Measurements from ENCODE around the gene HK3.

HK3 gene

DNA sequence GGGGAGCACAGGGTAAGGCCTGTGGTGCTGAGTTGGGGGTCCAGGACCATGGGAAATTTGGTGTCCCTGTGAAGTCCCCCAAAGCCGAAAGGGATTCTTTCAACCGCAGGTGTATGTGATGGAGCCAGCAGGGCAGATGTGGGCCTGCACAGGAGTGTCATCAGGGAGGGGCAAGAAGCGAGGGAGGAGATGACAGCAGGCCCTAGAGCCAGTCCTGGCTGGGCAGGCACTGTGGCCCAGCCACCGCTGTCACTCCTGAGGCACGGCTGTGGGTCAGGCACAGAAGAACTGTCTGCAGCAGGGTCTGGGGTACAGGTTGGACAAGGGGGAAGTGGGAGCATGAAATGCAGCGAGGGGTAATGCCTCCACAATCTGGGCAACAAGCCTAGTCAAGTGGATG is 4.8 kb downstream of the HK3 start:
- ChIA-PET CTCF (no interaction called here), POLR2A (no interaction called here)
- TF ChIP-seq FOXM1 (IDR thresholded peaks at IDR 0.05; ENCODE audit: borderline replicate concordance) (no peak), CTBP1 (IDR thresholded peaks at IDR 0.05; ENCODE audit: borderline replicate concordance) (no peak), NFRKB (IDR thresholded peaks at IDR 0.05) (no peak), HDGF (IDR thresholded peaks at IDR 0.05; ENCODE audit: borderline replicate concordance) (no peak), BHLHE40 (IDR thresholded peaks at IDR 0.05; ENCODE audit: borderline replicate concordance) (no peak), SP1 (IDR thresholded peaks at IDR 0.05) (no peak), LEF1 (IDR thresholded peaks at IDR 0.05; ENCODE audit: borderline replicate concordance) (no peak), FOXA1 (IDR thresholded peaks at IDR 0.05) (no peak), L3MBTL2 (conservative IDR thresholded peaks at IDR 0.05) (no peak), ARNT (IDR thresholded peaks at IDR 0.05) (no peak), SUZ12 (IDR thresholded peaks at IDR 0.05) (no peak), FOXK2 (IDR thresholded peaks at IDR 0.05) (no peak), ZNF384 (IDR thresholded peaks at IDR 0.05) (no peak), TARDBP (IDR thresholded peaks at IDR 0.05) (no peak), ELF4 (IDR thresholded peaks at IDR 0.05) (no peak)
- TF ChIP-seq, protein P1, sequence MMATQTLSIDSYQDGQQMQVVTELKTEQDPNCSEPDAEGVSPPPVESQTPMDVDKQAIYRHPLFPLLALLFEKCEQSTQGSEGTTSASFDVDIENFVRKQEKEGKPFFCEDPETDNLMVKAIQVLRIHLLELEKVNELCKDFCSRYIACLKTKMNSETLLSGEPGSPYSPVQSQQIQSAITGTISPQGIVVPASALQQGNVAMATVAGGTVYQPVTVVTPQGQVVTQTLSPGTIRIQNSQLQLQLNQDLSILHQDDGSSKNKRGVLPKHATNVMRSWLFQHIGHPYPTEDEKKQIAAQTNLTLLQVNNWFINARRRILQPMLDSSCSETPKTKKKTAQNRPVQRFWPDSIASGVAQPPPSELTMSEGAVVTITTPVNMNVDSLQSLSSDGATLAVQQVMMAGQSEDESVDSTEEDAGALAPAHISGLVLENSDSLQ (IDR thresholded peaks at IDR 0.05) = no peak
- DNase-seq (ENCODE audit: extremely low spot score) = no peak

DNA sequence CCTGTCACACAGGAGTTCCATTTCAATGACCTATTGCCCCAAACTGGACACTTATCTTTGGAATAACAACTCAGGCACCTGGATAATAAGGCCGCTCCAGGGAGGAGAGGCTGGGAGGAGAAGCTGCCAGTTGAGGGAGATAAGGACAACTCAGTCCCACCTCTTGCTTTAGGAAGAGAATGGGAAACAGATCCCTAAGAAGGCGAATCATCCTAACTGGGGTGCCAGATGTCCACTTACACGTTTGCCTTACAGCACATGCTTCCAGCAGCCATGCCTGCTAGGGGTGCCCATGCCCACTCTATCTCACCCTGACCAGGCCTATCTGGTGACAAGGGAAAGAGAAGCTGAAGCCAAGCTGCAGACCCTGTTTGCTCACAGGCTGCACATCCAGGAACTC is 6.5 kb downstream of the HK3 start:
- ChIA-PET CTCF (no interaction called here), POLR2A (interaction anchor here (0.7 kb wide), 1 partner anchor 84 kb away, joined by 3 read pairs; no protein-coding TSS in a partner anchor)
- no peak for TF ChIP-seq CTBP1 (IDR thresholded peaks at IDR 0.05; ENCODE audit: borderline replicate concordance)
- no peak for TF ChIP-seq SUZ12 (IDR thresholded peaks at IDR 0.05)
- TF ChIP-seq BHLHE40 (IDR thresholded peaks at IDR 0.05; ENCODE audit: borderline replicate concordance) = no peak
- TF ChIP-seq SP1 (IDR thresholded peaks at IDR 0.05) = no peak
- TF ChIP-seq ARNT (IDR thresholded peaks at IDR 0.05) = no peak
- no peak for TF ChIP-seq FOXA1 (IDR thresholded peaks at IDR 0.05)
- TF ChIP-seq, protein P1 (IDR thresholded peaks at IDR 0.05) = no peak
- no peak for TF ChIP-seq ELF4 (IDR thresholded peaks at IDR 0.05)

DNA sequence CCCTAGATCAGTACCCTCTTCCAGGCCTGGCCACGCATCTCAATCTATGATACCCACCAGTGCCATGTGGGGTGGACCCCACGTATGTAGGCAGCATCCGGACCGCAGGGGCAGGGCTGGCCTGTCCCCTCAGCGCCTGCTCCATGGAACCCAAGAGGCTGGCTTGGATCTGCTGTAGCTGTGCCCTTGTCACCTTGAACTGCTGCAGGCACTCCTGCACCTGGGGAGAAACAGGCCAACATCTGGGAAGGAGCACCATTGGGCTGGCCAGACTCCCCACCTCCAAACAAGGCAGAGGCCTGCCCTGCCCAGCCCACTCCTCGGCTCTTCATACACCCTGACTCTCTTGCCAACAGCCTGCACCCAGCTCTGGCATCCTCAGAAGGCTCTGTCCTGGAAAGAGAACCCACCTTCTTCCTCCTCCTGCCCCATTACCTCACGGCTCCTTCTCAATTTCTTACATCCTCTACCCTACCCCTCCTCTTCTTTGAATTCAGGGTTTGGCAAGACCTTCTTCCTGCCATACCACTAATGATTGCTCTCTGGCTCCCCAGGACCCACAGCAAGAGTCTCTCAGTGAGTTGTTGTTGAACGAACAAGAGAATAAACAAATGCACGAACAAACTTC is 7.7 kb downstream of the HK3 start:
- POLR2A ChIA-PET = no interaction called here
- CTCF ChIA-PET = no interaction called here

More for the DNA sequence above, 6.5 kb downstream of the HK3 start:
- no peak for DNase-seq (ENCODE audit: extremely low spot score)

DNA sequence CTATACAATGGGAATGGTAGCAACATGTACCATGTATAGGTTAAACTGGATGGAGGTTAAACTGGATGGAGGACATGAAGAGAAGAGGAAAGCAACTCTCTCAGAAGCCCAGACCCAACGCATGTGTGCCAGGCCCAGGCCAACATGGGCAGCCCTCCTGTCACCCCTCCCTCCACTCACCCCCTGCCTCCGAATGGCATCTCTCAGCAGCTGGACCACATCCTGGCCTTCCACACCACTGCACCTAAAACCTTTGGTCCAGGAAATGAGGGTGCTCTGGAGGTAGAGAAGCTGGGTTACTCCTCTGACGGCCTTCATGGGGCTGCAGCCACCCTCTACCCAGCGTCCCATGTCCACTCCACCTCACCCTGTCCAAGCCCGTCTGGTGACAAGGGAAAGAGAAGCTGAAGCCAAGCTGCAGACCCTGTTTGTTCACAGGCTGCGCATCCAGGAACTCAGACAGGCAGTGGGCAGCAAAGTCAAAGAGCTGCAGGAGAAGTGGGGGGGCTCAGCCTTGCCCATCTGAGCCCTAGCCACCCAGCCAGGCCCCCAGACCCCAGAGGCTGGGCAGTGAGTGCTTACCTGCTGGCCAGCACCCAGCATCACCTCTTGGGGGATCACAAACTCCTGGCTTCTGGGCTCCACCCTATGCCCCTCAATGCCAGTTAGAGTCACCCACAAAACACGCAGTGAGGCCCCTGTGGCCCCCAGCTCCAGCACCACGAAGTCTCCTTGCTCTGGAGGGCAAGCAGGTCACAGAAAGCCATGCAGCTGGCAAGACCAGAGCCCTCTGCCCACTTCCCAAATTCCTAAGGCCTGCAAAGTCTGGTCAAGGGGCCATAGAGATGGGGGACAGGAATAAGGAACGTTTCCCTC is 8.5 kb downstream of the HK3 start:
- ChIA-PET CTCF (no interaction called here), POLR2A (no interaction called here)
- no peak for DNase-seq (ENCODE audit: extremely low spot score)
- TF ChIP-seq FOXM1 (IDR thresholded peaks at IDR 0.05; ENCODE audit: borderline replicate concordance) = no peak
- no peak for TF ChIP-seq FOXK2 (IDR thresholded peaks at IDR 0.05)
- TF ChIP-seq HDGF (IDR thresholded peaks at IDR 0.05; ENCODE audit: borderline replicate concordance) = no peak
- no peak for TF ChIP-seq ZNF384 (IDR thresholded peaks at IDR 0.05)
- no peak for TF ChIP-seq ELF4 (IDR thresholded peaks at IDR 0.05)
- no peak for TF ChIP-seq NFRKB (IDR thresholded peaks at IDR 0.05)
- no peak for TF ChIP-seq ARNT (IDR thresholded peaks at IDR 0.05)
- TF ChIP-seq FOXA1 (IDR thresholded peaks at IDR 0.05) = no peak

More for the DNA sequence above, 7.7 kb downstream of the HK3 start:
- no peak for DNase-seq (ENCODE audit: extremely low spot score)
- TF ChIP-seq HDGF (IDR thresholded peaks at IDR 0.05; ENCODE audit: borderline replicate concordance) (no peak), LEF1 (IDR thresholded peaks at IDR 0.05; ENCODE audit: borderline replicate concordance) (no peak)
- TF ChIP-seq, protein P1 (IDR thresholded peaks at IDR 0.05) = no peak

DNA sequence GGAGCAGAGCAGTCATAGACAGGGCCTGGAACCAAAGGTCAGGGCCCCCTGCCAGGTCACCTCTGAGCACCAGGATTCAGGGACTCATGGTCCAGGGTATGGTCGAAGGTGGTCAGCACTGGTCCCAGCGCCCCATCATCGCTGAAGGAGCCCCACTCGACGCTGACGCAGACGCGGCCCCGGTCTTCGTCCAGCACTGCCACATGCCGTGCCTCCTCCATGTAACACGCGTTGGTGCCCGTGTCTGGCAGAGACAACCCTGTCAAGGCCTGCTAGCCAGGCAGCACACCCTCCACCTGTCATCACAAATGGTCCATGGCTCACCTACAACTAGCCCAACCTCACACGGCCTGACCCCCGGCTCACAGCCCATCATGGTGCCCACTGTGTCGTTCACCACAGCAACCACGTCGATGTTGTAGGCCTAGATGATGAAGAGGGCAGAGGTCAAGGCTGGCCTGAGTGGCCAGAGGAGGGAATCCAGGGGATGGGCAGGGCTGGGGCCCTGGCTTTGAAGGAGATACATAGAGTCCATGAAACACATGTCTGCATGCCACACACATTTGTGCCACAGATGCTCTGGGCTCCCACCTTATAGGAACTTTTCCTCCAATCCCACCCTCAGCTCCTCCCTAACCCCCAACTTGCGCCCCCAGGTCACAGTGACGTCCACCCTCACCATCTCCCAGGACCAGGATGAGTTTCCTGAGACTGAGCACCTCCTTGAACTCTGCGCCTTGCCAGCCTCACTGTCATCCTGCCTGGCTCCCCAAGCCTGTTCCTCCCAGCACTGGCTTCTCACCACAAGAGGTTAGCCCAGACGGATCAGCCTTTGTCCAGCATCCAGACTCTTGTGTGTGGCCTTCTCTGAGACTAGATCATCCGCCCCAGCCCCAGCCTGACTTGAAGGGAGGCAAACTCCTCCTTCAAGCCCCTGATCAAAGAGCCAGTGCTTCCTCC is 9.5 kb downstream of the HK3 start:
- ChIA-PET POLR2A (no interaction called here), CTCF (no interaction called here)
- no peak for DNase-seq (ENCODE audit: extremely low spot score)
- no peak for TF ChIP-seq ZNF384 (IDR thresholded peaks at IDR 0.05)
- no peak for TF ChIP-seq SP1 (IDR thresholded peaks at IDR 0.05)
- TF ChIP-seq, protein P1 (IDR thresholded peaks at IDR 0.05) = no peak
- TF ChIP-seq LEF1 (IDR thresholded peaks at IDR 0.05; ENCODE audit: borderline replicate concordance) = no peak
- no peak for TF ChIP-seq FOXK2 (IDR thresholded peaks at IDR 0.05)

Measured in HEK293T (cell line).